Esophagus muscularis mucosa (tissue), 4 donors: ENCODE measurements around the gene NXN. TPM values are rescaled to one million over a fixed set of nuclear protein-coding genes. Genes with fewer than 3 reads are reported as not detected.

Experiments used
- DNase-seq: peaks from one replicate; pipeline ENCODE4 v3.0.0-alpha.2; 2017; ENCODE audit errors: extremely low spot score
- H3K27ac ChIP-seq, 4 donors: fragments of 200-600 bp; sonication (generic); replicated peaks in 1 of 4; 1 replicate in 3 of 4; 2 replicates in 1 of 4; pipeline ENCODE4 v1.5.1; 2016 to 2019; ENCODE audit warnings: mild to moderate bottlenecking in 1 of 4
- H3K27me3 ChIP-seq, 4 donors: fragments of 200-600 bp; sonication (generic); one replicate each; pipeline versions ENCODE4 v1.5.1 to v1.6.0; 2016 to 2019
- H3K36me3 ChIP-seq, 4 donors: fragments of 200-600 bp; sonication (generic); one replicate each; pipeline ENCODE4 v1.5.1; 2016 to 2019
- H3K4me1 ChIP-seq, 4 donors: fragments of 200-600 bp; sonication (generic); one replicate each; pipeline ENCODE4 v1.5.1; 2016 to 2019
- H3K4me3 ChIP-seq, 4 donors: fragments of 200-600 bp; sonication (generic); 1 replicate in 2 of 4; 2 replicates in 2 of 4; pipeline ENCODE4 v1.5.1; 2016 to 2019; ENCODE audit warnings: mild to moderate bottlenecking in 4 of 4, moderate library complexity in 1 of 4
- H3K9me3 ChIP-seq, 4 donors: fragments of 200-600 bp; sonication (generic); 1 replicate in 3 of 4; 2 replicates in 1 of 4; pipeline ENCODE4 v1.5.1; 2016 to 2019
- EP300 ChIP-seq: sonication (generic); formaldehyde crosslinking; IDR thresholded peaks from one replicate; pipeline ENCODE4 v1.6.1; 2017; ENCODE audit warnings: antibody characterized with exemption
- POLR2A ChIP-seq: fragments of 450-650 bp; IDR thresholded peaks from one replicate; pipeline ENCODE4 v1.6.1; 2017; ENCODE audit warnings: antibody characterized with exemption, moderate library complexity, mild to moderate bottlenecking, low read depth
- POLR2AphosphoS5 ChIP-seq, 2 donors: sonication (generic); formaldehyde crosslinking; IDR thresholded peaks; one replicate each; pipeline ENCODE4 v1.6.1; 2017; ENCODE audit warnings: antibody characterized with exemption in 2 of 2
- WGBS: methylation state at CpG from one replicate; pipeline ENCODE4 v1.1.5; 2018; 5-methylcytosine and 5-hydroxymethylcytosine counted together
- intact Hi-C: fragments of 100-400 bp; cut with DNase I; formaldehyde crosslinking; loops from one replicate; pipeline ENCODE4 v1.15.1; 2023
- total RNA-seq, 4 donors: library from RNA; depleted of rRNA; stranded (reverse); fragments of >200 nt; gene quantifications; one replicate each; pipeline versions ENCODE4 v1.1.0 to v1.2.1, GENCODE V29; 2016
- TF ChIP-seq, protein P1 (sequence below), 3 experiments: fragments of 200-600 bp in 2 of 3; fragments of 450-650 bp in 1 of 3; sonication (generic) in 2 of 3; IDR thresholded peaks; one replicate each; pipeline ENCODE4 v1.5.1; 2017 to 2019; ENCODE audit warnings: antibody characterized with exemption in 3 of 3, mild to moderate bottlenecking in 2 of 3, moderate library complexity in 1 of 3

Gene NXN
- total RNA-seq, 4 donors from 2014 or later = 37.0 to 65.6 (median 49.8) TPM

DNA sequence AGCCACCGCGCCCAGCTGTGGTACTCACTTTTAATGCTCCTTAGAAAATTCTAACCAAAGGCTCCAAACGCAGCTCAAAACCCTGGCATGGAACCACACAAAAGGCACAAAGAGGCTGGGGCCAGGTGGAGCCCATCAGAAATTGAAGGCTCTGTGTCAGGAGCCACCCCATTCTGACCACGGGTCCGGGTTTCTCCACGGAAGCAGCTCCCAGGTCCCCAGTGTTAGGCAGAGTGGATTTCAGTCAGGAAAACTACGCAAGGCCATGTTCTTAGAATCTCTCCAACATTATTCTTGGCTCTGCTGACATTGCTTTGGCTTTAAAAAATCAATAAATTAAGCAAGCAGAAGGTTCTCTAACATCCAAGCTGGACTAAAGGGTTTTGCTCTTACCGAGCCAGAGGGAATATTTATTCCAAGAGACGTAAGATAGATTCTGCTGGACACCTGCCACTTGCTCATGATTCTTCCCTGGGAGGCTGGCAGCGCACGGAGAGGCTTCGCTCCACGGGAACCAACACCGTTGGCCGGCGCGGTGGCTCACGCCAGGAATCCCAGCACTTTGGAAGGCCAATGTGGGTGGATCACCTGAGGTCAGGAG, 93.5 kb downstream of the NXN start:
- TF ChIP-seq POLR2AphosphoS5 (IDR thresholded peaks at IDR 0.05) = peak; percentile 59 to 63
- TF ChIP-seq, protein P1, sequence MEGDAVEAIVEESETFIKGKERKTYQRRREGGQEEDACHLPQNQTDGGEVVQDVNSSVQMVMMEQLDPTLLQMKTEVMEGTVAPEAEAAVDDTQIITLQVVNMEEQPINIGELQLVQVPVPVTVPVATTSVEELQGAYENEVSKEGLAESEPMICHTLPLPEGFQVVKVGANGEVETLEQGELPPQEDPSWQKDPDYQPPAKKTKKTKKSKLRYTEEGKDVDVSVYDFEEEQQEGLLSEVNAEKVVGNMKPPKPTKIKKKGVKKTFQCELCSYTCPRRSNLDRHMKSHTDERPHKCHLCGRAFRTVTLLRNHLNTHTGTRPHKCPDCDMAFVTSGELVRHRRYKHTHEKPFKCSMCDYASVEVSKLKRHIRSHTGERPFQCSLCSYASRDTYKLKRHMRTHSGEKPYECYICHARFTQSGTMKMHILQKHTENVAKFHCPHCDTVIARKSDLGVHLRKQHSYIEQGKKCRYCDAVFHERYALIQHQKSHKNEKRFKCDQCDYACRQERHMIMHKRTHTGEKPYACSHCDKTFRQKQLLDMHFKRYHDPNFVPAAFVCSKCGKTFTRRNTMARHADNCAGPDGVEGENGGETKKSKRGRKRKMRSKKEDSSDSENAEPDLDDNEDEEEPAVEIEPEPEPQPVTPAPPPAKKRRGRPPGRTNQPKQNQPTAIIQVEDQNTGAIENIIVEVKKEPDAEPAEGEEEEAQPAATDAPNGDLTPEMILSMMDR (IDR thresholded peaks at IDR 0.05) = no peak
- intact Hi-C loops = no loop called here
- Histone ChIP-seq H3K4me3 (no peak overlapping the region), H3K36me3 (no peaks in the 10 kb centered on the region), H3K27ac (peak overlapping the region; percentile 80 to 87 (median 84)), H3K9me3 (no peaks in the 10 kb centered on the region), H3K27me3 (no peaks in the 10 kb centered on the region), H3K4me1 (peaks cover 30 to 74% (median 69%) of the 10 kb centered on the region in 4 donors)
- WGBS = 57% methylated on average over 17 of the region's 18 CpGs
- no peak for DNase-seq

DNA sequence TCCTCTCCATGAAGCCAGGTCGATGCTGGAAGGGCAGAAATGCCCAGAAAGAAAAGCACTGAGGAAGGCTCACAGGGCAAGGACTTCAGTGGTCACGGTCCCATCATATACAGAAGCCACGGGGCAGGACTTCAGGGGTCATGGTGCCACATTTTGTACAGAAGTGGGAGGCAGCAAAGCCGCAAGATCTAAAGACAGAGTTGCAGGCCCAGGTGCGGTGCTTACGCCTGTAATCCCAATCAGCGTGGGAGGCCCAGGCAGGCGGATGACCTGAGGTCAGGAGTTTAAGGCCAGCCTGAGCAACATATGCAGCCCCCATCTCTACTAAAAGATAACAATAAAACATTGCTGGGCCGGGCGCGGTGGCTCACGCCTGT, 96.0 kb downstream of the NXN start:
- no peak for TF ChIP-seq EP300
- TF ChIP-seq, protein P1 (IDR thresholded peaks at IDR 0.05) = no peak
- TF ChIP-seq POLR2A = no peak
- no peak for TF ChIP-seq POLR2AphosphoS5 (IDR thresholded peaks at IDR 0.05)
- intact Hi-C loops = loop anchor here (5.0 kb wide), 1 partner anchor 94 kb away; the partner anchor contains the start of gene NXN
- Histone ChIP-seq H3K4me1 (peaks cover 51 to 94% (median 90%) of the 10 kb centered on the region in 4 donors), H3K9me3 (no peaks in the 10 kb centered on the region), H3K4me3 (no peak overlapping the region), H3K27ac (peak overlapping the region; percentile 80 to 87 (median 84)), H3K36me3 (no peaks in the 10 kb centered on the region), H3K27me3 (no peaks in the 10 kb centered on the region)
- WGBS = 70% methylated on average over 12 of the region's 12 CpGs
- no peak for DNase-seq

- peak; percentile 58 to 60 for TF ChIP-seq POLR2AphosphoS5 (IDR thresholded peaks at IDR 0.05)
- TF ChIP-seq EP300 = no peak
- TF ChIP-seq, protein P1 (IDR thresholded peaks at IDR 0.05) = no peak
- TF ChIP-seq POLR2A = no peak
- no peak for DNase-seq
- 45% methylated on average over 14 of the region's 14 CpGs for WGBS
- Histone ChIP-seq H3K4me3 (no peak overlapping the region), H3K27ac (peak overlapping the region; percentile 80 to 87 (median 84)), H3K4me1 (peaks cover 51 to 95% (median 91%) of the 10 kb centered on the region in 4 donors), H3K36me3 (no peaks in the 10 kb centered on the region), H3K27me3 (no peaks in the 10 kb centered on the region), H3K9me3 (no peaks in the 10 kb centered on the region)
- intact Hi-C loops = loop anchor here (5.0 kb wide), 1 partner anchor 94 kb away; the partner anchor contains the start of gene NXN
These were observed 96.6 kb downstream of the NXN start for GRCh38 chr17:882827-883585.

GRCh38 chr17:881778-882177, 97.8 kb downstream of the NXN start:
- TF ChIP-seq POLR2A = no peak
- no peak for TF ChIP-seq POLR2AphosphoS5 (IDR thresholded peaks at IDR 0.05)
- no peak for TF ChIP-seq EP300
- TF ChIP-seq, protein P1 (IDR thresholded peaks at IDR 0.05) = no peak
- intact Hi-C loops = loop anchor here (5.0 kb wide), 1 partner anchor 96 kb away; the partner anchor contains the start of gene NXN
- Histone ChIP-seq H3K27ac (peak overlapping the region; percentile 80 to 87 (median 84)), H3K4me1 (peaks cover 51 to 83% (median 80%) of the 10 kb centered on the region in 4 donors), H3K36me3 (no peaks in the 10 kb centered on the region), H3K27me3 (no peaks in the 10 kb centered on the region), H3K4me3 (no peak overlapping the region), H3K9me3 (no peaks in the 10 kb centered on the region)
- no peak for DNase-seq
- WGBS = 82% methylated on average over 6 of the region's 6 CpGs
